Tibial nerve (tissue), 4 donors: Measurements from ENCODE around the gene SH3BP2.

ENCODE experiments used
- CTCF ChIP-seq, 5 experiments: fragments of 200-600 bp in 3 of 5; fragments of 450-650 bp in 2 of 5; sonication (generic) in 3 of 5; IDR thresholded peaks; one replicate each; pipeline ENCODE4 v1.5.1; 2016 to 2019; ENCODE audit warnings: antibody characterized with exemption in 5 of 5, mild to moderate bottlenecking in 3 of 5, moderate library complexity in 2 of 5
- EP300 ChIP-seq, 2 donors: sonication (generic); formaldehyde crosslinking; IDR thresholded peaks; one replicate each; pipeline ENCODE4 v1.6.1; 2017; ENCODE audit warnings: antibody characterized with exemption in 2 of 2, mild to moderate bottlenecking in 1 of 2
- POLR2A ChIP-seq, 2 donors: fragments of 450-650 bp; IDR thresholded peaks; one replicate each; pipeline ENCODE4 v1.6.1; 2017; ENCODE audit warnings: antibody characterized with exemption in 2 of 2, mild to moderate bottlenecking in 2 of 2, moderate library complexity in 2 of 2

- TF ChIP-seq CTCF (IDR thresholded peaks at IDR 0.05), result no peak
- no peak for TF ChIP-seq POLR2A (IDR thresholded peaks at IDR 0.05)
- TF ChIP-seq EP300 (IDR thresholded peaks at IDR 0.05), result no peak
These were observed 59.6 kb downstream of the SH3BP2 start for GRCh38 chr4:2852481-2852921.
